H1 (cell line): ENCODE results near the gene ELOA. TPM values are rescaled to one million over a fixed set of nuclear protein-coding genes. Genes with fewer than 3 reads are reported as not detected.

Source experiments
- CTCF ChIA-PET: fragments of 300-600 bp; sonication (Branson Sonifier 250); formaldehyde crosslinking; loops from one replicate; lab custom pipeline; 2021; ENCODE audit not compliant: partially characterized antibody; lab: Charles Lee
- POLR2A ChIA-PET: fragments of 300-600 bp; sonication (Branson Sonifier 250); formaldehyde crosslinking; loops from one replicate; lab custom pipeline; 2021; ENCODE audit warnings: inconsistent platforms; ENCODE audit not compliant: partially characterized antibody; lab: Charles Lee
- DNase-seq, 2 experiments: peaks; one replicate each; pipeline versions ENCODE4 v3.0.0 to v3.0.0-alpha.2; 2010 to 2022; ENCODE audit warnings: low spot score in 2 of 2, low read depth in 1 of 2, mixed read lengths in 1 of 2
- FAIRE-seq: peaks from 2 replicates; lab custom pipeline; 2011; peaks lifted over from hg19 to GRCh38; lab: Jason Lieb, UNC
- H2AFZ ChIP-seq: 2 replicates; pipeline ENCODE4 v1.8.1; 2012; ENCODE audit warnings: low read length, inconsistent platforms
- H2AK5ac ChIP-seq: 2 replicates; pipeline ENCODE4 v1.6.1; 2013; ENCODE audit warnings: low read depth, low read length
- H2BK120ac ChIP-seq: replicated peaks from 2 replicates; pipeline ENCODE3; 2013; ENCODE audit warnings: low read depth, low read length, inconsistent platforms
- H2BK12ac ChIP-seq: 2 replicates; pipeline ENCODE4 v1.6.1; 2013; ENCODE audit warnings: low read depth, low read length
- H2BK15ac ChIP-seq: 2 replicates; pipeline ENCODE4 v1.6.1; 2013; ENCODE audit warnings: low read length
- H2BK20ac ChIP-seq: 2 replicates; pipeline ENCODE4 v1.6.1; 2013; ENCODE audit warnings: low read length
- H2BK5ac ChIP-seq: 2 replicates; pipeline ENCODE4 v1.6.1; 2013; ENCODE audit warnings: low read depth, low read length
- H3K14ac ChIP-seq: 2 replicates; pipeline ENCODE4 v1.6.1; 2013; ENCODE audit warnings: inconsistent platforms; ENCODE audit not compliant: insufficient read length
- H3K18ac ChIP-seq: 2 replicates; pipeline ENCODE4 v1.6.1; 2013; ENCODE audit warnings: low read length; ENCODE audit errors: extremely low read depth
- H3K23ac ChIP-seq: 2 replicates; pipeline ENCODE4 v1.6.1; 2013; ENCODE audit warnings: inconsistent platforms; ENCODE audit not compliant: insufficient read length
- H3K23me2 ChIP-seq: 2 replicates; pipeline ENCODE4 v1.6.1; 2013; ENCODE audit warnings: low read depth, low read length
- H3K27ac ChIP-seq: 2 replicates; pipeline ENCODE4 v1.6.1; 2011; ENCODE audit warnings: low read depth, low read length, inconsistent platforms
- H3K27me3 ChIP-seq, 4 experiments: replicated peaks in 1 of 4; 1 replicate in 1 of 4; 2 replicates in 3 of 4; pipeline versions ENCODE4 v1.6.1 to v1.8.1; 2011 to 2013; ENCODE audit warnings: low read length in 3 of 4, mild to moderate bottlenecking in 3 of 4, inconsistent platforms in 2 of 4, mixed read lengths in 2 of 4, moderate library complexity in 1 of 4; ENCODE audit not compliant: control insufficient read depth in 3 of 4, insufficient read depth in 3 of 4; ENCODE audit errors: extremely low read depth in 1 of 4
- H3K36me3 ChIP-seq, 4 experiments: 2 replicates each; pipeline versions ENCODE4 v1.6.1 to v1.8.1; 2011 to 2013; ENCODE audit warnings: mild to moderate bottlenecking in 4 of 4, low read length in 3 of 4, moderate library complexity in 2 of 4, control low read depth in 1 of 4, inconsistent platforms in 1 of 4; ENCODE audit not compliant: insufficient read depth in 4 of 4, control insufficient read depth in 2 of 4
- H3K4ac ChIP-seq: replicated peaks from 2 replicates; pipeline ENCODE3; 2013; ENCODE audit warnings: low read length, low read depth, mixed read lengths, inconsistent platforms; ENCODE audit not compliant: insufficient read length
- H3K4me1 ChIP-seq, 4 experiments: replicated peaks in 1 of 4; 1 replicate in 1 of 4; 2 replicates in 3 of 4; pipeline versions ENCODE4 v1.6.1 to v1.8.1; 2011 to 2013; ENCODE audit warnings: low read length in 3 of 4, inconsistent platforms in 2 of 4, mixed read lengths in 1 of 4; ENCODE audit not compliant: insufficient read depth in 4 of 4, control insufficient read depth in 3 of 4
- H3K4me2 ChIP-seq, 2 experiments: 2 replicates each; pipeline versions ENCODE4 v1.6.1 to v1.8.1; 2011 to 2013; ENCODE audit warnings: low read depth in 2 of 2, low read length in 2 of 2, control low read depth in 1 of 2, inconsistent platforms in 1 of 2, mild to moderate bottlenecking in 1 of 2; ENCODE audit not compliant: insufficient read depth in 1 of 2
- H3K4me3 ChIP-seq, 4 experiments: fragments of 200-600, 300-600 bp in 1 of 4; sonication (generic), shearing (Covaris generic), sonication (Bioruptor Twin) in 1 of 4; 2 replicates each; pipeline versions ENCODE4 v1.5.1 to v1.8.1; 2011 to 2016; ENCODE audit warnings: low read length in 4 of 4, low read depth in 3 of 4, control low read depth in 2 of 4, inconsistent platforms in 2 of 4, mild to moderate bottlenecking in 2 of 4, mixed read lengths in 1 of 4, moderate library complexity in 1 of 4; ENCODE audit not compliant: insufficient read depth in 2 of 4; ENCODE audit errors: extremely low read depth in 1 of 4
- H3K56ac ChIP-seq: replicated peaks from 2 replicates; pipeline ENCODE3; 2013; ENCODE audit warnings: low read depth, mild to moderate bottlenecking, mixed read lengths, low read length, inconsistent platforms; ENCODE audit not compliant: insufficient read length
- H3K79me1 ChIP-seq: 2 replicates; pipeline ENCODE4 v1.6.1; 2013; ENCODE audit warnings: low read depth, low read length, control low read depth
- H3K79me2 ChIP-seq, 2 experiments: 2 replicates each; pipeline versions ENCODE4 v1.6.1 to v1.8.1; 2012 to 2013; ENCODE audit warnings: low read length in 2 of 2, mild to moderate bottlenecking in 2 of 2, inconsistent platforms in 1 of 2; ENCODE audit not compliant: insufficient read depth in 2 of 2, control insufficient read depth in 1 of 2
- H3K9ac ChIP-seq, 4 experiments: replicated peaks in 1 of 4; 1 replicate in 1 of 4; 2 replicates in 3 of 4; pipeline versions ENCODE4 v1.6.1 to v1.8.1; 2011 to 2013; ENCODE audit warnings: low read depth in 3 of 4, low read length in 3 of 4, control low read depth in 2 of 4, mild to moderate bottlenecking in 2 of 4, moderate library complexity in 2 of 4, inconsistent platforms in 1 of 4; ENCODE audit errors: extremely low read depth in 1 of 4
- H3K9me3 ChIP-seq, 2 experiments: 2 replicates each; pipeline versions ENCODE4 v1.6.1 to v1.8.1; 2012 to 2013; ENCODE audit warnings: mild to moderate bottlenecking in 2 of 2, moderate library complexity in 2 of 2, control low read depth in 1 of 2, inconsistent platforms in 1 of 2, low read depth in 1 of 2, low read length in 1 of 2, mixed read lengths in 1 of 2; ENCODE audit not compliant: insufficient read depth in 2 of 2
- H4K20me1 ChIP-seq, 2 experiments: replicated peaks in 1 of 2; 2 replicates each; pipeline versions ENCODE3 to v1.8.1; 2011 to 2013; ENCODE audit warnings: inconsistent platforms in 2 of 2, low read length in 2 of 2, mild to moderate bottlenecking in 1 of 2; ENCODE audit not compliant: insufficient read depth in 2 of 2, control insufficient read depth in 1 of 2
- H4K5ac ChIP-seq: 2 replicates; pipeline ENCODE4 v1.6.1; 2013; ENCODE audit warnings: low read length, low read depth, mixed read lengths, inconsistent platforms; ENCODE audit not compliant: insufficient read length
- H4K8ac ChIP-seq: 2 replicates; pipeline ENCODE4 v1.8.0; 2013; ENCODE audit warnings: mild to moderate bottlenecking, moderate library complexity, low read length, inconsistent platforms; ENCODE audit not compliant: insufficient read depth; ENCODE audit errors: extremely low read depth
- H4K91ac ChIP-seq: replicated peaks from 2 replicates; pipeline ENCODE3; 2013; ENCODE audit warnings: low read length, mixed read lengths, inconsistent platforms; ENCODE audit not compliant: insufficient read length
- CBX5 ChIP-seq: fragments of 300-800, 300-1000 bp; sonication (generic); IDR thresholded peaks from 2 replicates; pipeline ENCODE4 v1.7.1; 2016; ENCODE audit warnings: antibody characterized with exemption, low read length, low read depth
- CBX8 ChIP-seq: fragments of 300-800, 300-1000 bp; sonication (generic); IDR thresholded peaks from 2 replicates; pipeline ENCODE4 v1.7.1; 2016; ENCODE audit warnings: low read depth, low read length, borderline replicate concordance
- NRF1 ChIP-seq: IDR thresholded peaks from 2 replicates; pipeline ENCODE4 v1.6.1; 2011; ENCODE audit warnings: mild to moderate bottlenecking, low read depth, low read length, improper control_type of control experiment
- SIX5 ChIP-seq: IDR thresholded peaks from 2 replicates; pipeline ENCODE4 v1.6.1; 2011; ENCODE audit warnings: mild to moderate bottlenecking, low read depth, low read length
- TAF7 ChIP-seq: optimal IDR thresholded peaks from 2 replicates; pipeline ENCODE3; 2011; ENCODE audit warnings: low read depth, mild to moderate bottlenecking, inconsistent platforms, low read length, moderate library complexity, borderline replicate concordance
- WGBS, 2 experiments: shearing (Covaris generic) in 1 of 2; methylation state at CpG; one replicate each; pipeline versions ENCODE4 v1.1.6 to v1.1.7; 2013 to 2015; ENCODE audit warnings: low lambda C conversion rate in 2 of 2, mixed read lengths in 2 of 2, inconsistent platforms in 1 of 2, low coverage in 1 of 2, missing lambda C conversion rate in 1 of 2; ENCODE audit not compliant: insufficient replicate concordance in 2 of 2, insufficient coverage in 1 of 2, insufficient read length in 1 of 2; ENCODE audit errors: extremely low coverage in 1 of 2, missing lambda C conversion rate in 1 of 2; 5-methylcytosine and 5-hydroxymethylcytosine counted together
- polyA plus RNA-seq, 7 experiments: library from polyadenylated mRNA; depleted of rRNA in 3 of 7; stranded (reverse) in 5 of 7; unstranded in 2 of 7; fragments of >200 nt in 5 of 7; fragments of 200-250 nt in 2 of 7; gene quantifications; 1 replicate in 5 of 7; 2 replicates in 1 of 7; 4 replicates in 1 of 7; pipeline versions ENCODE4 v1.2.1 to v1.2.3, GENCODE V29; 2011 to 2013; ENCODE audit warnings: missing spikeins in 2 of 7, mixed read lengths in 2 of 7
- total RNA-seq: library from RNA; stranded (reverse); fragmentation: NEBNext Ultra II Directional; extraction: Animal tissue kit (Norgen Biotek cat#: 25700); gene quantifications from 2 replicates; pipeline ENCODE4 v1.2.1, GENCODE V29; 2021

ELOA gene
- total and polyA plus RNA-seq, 2 of the 8 experiments (the other 6 are each of a cell fraction or from before 2014, with no cell fraction given), result 15.7 to 61.1 TPM

- Histone ChIP-seq H3K14ac (no peak overlapping the region), H4K91ac (no peak overlapping the region), H3K23ac (no peak overlapping the region), H3K4me3 (no peak overlapping the region), H3K18ac (no peak overlapping the region), H2BK15ac (no peak overlapping the region), H2BK12ac (no peak overlapping the region), H3K27ac (no peak overlapping the region), H3K23me2 (no peaks in the 10 kb centered on the region), H3K4me1 (no peaks in the 10 kb centered on the region), H2AK5ac (no peak overlapping the region), H2BK20ac (no peak overlapping the region), H3K27me3 (no peaks in the 10 kb centered on the region), H3K9ac (no peak overlapping the region), H3K9me3 (no peaks in the 10 kb centered on the region), H4K8ac (no peak overlapping the region), H4K20me1 (peaks cover 0 to 18% of the 10 kb centered on the region in 2 experiments), H3K79me1 (no peaks in the 10 kb centered on the region; the same call in 1 of the 2 replicates), H3K36me3 (peaks cover 0 to 5% (median 0%) of the 10 kb centered on the region in 4 experiments; a peak in 2 of 8 replicates), H3K56ac (no peak overlapping the region), H2AFZ (no peak overlapping the region), H3K4ac (no peak overlapping the region), H3K4me2 (no peak overlapping the region), H2BK5ac (no peak overlapping the region), H2BK120ac (no peak overlapping the region), H4K5ac (no peak overlapping the region), H3K79me2 (peaks cover 0 to 38% of the 10 kb centered on the region in 2 experiments; a peak in 2 of 4 replicates)
- POLR2A ChIA-PET, result interaction anchor here (1.2 to 10.3 kb wide), 4 partner anchors 11 to 34 kb away, joined by 3 to 179 read pairs (median 7); partner anchors contain the start of genes ELOA and RPL11
- CTCF ChIA-PET, result no interaction called here
- no peak for TF ChIP-seq SIX5
- TF ChIP-seq NRF1, result no peak
- TF ChIP-seq TAF7, result no peak
- no peak for TF ChIP-seq CBX5
- no peak for TF ChIP-seq CBX8
- FAIRE-seq (no peak), DNase-seq (no peak)
- 93% methylated on average over 4 of the region's 4 CpGs; no CpG with 5 or more reads in 1 of the 2 experiments for WGBS, 2 experiments
Measured at GRCh38 chr1:23709229-23709628, 34.0 kb upstream of the ELOA start.
